Measurements from ENCODE around the gene CHRNE. TPM values are rescaled to one million over a fixed set of nuclear protein-coding genes. Genes with fewer than 3 reads are reported as not detected.

The CHRNE gene
- polyA plus RNA-seq, 2 of the 4 experiments (the other 2 are of a cell fraction), result 0.10 to 0.13 TPM

DNA sequence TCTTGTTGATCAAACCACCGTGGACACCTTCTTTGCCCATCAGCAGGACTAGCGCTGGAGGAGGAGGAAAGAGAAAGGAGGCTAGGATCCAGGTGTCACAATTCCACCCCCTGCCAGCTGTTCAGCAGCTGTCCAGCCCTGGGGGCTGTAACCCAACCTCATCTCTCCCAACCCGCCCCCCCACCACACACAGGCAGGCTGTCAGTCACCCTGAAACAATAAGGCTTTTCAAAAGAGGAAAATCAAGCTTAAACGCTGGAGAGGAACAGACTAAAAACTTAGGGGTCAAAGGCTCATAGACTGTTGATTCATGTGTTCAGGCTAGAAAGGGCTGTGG lies 43.0 kb upstream of the CHRNE start:
- Histone ChIP-seq H3K9me3 (no peaks in the 10 kb centered on the region), H3K27ac (peak overlapping the region; percentile 99), H3K4me3 (peak overlapping the region; percentile 98), H3K4me1 (peaks cover 59% of the 10 kb centered on the region), H3K4me2 (peak overlapping the region; percentile 99)
- 4% methylated on average over 4 of the region's 4 CpGs for WGBS (ENCODE audit: missing lambda C conversion rate)
- no peak for TF ChIP-seq BHLHE40 (IDR thresholded peaks at IDR 0.05; ENCODE audit: low read depth, low read length)
- TF ChIP-seq, protein P1, sequence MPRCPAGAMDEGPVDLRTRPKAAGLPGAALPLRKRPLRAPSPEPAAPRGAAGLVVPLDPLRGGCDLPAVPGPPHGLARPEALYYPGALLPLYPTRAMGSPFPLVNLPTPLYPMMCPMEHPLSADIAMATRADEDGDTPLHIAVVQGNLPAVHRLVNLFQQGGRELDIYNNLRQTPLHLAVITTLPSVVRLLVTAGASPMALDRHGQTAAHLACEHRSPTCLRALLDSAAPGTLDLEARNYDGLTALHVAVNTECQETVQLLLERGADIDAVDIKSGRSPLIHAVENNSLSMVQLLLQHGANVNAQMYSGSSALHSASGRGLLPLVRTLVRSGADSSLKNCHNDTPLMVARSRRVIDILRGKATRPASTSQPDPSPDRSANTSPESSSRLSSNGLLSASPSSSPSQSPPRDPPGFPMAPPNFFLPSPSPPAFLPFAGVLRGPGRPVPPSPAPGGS (IDR thresholded peaks at IDR 0.05), result no peak
- TF ChIP-seq, protein P2, sequence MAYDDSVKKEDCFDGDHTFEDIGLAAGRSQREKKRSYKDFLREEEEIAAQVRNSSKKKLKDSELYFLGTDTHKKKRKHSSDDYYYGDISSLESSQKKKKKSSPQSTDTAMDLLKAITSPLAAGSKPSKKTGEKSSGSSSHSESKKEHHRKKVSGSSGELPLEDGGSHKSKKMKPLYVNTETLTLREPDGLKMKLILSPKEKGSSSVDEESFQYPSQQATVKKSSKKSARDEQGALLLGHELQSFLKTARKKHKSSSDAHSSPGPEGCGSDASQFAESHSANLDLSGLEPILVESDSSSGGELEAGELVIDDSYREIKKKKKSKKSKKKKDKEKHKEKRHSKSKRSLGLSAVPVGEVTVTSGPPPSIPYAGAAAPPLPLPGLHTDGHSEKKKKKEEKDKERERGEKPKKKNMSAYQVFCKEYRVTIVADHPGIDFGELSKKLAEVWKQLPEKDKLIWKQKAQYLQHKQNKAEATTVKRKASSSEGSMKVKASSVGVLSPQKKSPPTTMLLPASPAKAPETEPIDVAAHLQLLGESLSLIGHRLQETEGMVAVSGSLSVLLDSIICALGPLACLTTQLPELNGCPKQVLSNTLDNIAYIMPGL (CRISPR knock-in tag; IDR thresholded peaks at IDR 0.05; ENCODE audit: borderline replicate concordance), result no peak
- TF ChIP-seq EHMT2 (IDR thresholded peaks at IDR 0.05; ENCODE audit: low read depth), result no peak
- TF ChIP-seq, protein P3, sequence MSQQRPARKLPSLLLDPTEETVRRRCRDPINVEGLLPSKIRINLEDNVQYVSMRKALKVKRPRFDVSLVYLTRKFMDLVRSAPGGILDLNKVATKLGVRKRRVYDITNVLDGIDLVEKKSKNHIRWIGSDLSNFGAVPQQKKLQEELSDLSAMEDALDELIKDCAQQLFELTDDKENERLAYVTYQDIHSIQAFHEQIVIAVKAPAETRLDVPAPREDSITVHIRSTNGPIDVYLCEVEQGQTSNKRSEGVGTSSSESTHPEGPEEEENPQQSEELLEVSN (IDR thresholded peaks at IDR 0.05; ENCODE audit: borderline replicate concordance, low read depth), result no peak
- TF ChIP-seq RFX5 (IDR thresholded peaks at IDR 0.05), result no peak
- TF ChIP-seq MAZ (IDR thresholded peaks at IDR 0.05; ENCODE audit: borderline replicate concordance, low read depth, low read length), result no peak
- TF ChIP-seq KDM5A (IDR thresholded peaks at IDR 0.05), result no peak
- TF ChIP-seq, protein P4, sequence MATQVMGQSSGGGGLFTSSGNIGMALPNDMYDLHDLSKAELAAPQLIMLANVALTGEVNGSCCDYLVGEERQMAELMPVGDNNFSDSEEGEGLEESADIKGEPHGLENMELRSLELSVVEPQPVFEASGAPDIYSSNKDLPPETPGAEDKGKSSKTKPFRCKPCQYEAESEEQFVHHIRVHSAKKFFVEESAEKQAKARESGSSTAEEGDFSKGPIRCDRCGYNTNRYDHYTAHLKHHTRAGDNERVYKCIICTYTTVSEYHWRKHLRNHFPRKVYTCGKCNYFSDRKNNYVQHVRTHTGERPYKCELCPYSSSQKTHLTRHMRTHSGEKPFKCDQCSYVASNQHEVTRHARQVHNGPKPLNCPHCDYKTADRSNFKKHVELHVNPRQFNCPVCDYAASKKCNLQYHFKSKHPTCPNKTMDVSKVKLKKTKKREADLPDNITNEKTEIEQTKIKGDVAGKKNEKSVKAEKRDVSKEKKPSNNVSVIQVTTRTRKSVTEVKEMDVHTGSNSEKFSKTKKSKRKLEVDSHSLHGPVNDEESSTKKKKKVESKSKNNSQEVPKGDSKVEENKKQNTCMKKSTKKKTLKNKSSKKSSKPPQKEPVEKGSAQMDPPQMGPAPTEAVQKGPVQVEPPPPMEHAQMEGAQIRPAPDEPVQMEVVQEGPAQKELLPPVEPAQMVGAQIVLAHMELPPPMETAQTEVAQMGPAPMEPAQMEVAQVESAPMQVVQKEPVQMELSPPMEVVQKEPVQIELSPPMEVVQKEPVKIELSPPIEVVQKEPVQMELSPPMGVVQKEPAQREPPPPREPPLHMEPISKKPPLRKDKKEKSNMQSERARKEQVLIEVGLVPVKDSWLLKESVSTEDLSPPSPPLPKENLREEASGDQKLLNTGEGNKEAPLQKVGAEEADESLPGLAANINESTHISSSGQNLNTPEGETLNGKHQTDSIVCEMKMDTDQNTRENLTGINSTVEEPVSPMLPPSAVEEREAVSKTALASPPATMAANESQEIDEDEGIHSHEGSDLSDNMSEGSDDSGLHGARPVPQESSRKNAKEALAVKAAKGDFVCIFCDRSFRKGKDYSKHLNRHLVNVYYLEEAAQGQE (IDR thresholded peaks at IDR 0.05), result no peak
- no peak for TF ChIP-seq CBX2 (IDR thresholded peaks at IDR 0.05; ENCODE audit: borderline replicate concordance, low read depth)
- TF ChIP-seq HOXB5 (CRISPR knock-in tag; IDR thresholded peaks at IDR 0.05), result no peak
- no peak; the same call in 1 of the 2 replicates for TF ChIP-seq POLR2AphosphoS2 (conservative IDR thresholded peaks at IDR 0.05; ENCODE audit: low read length)
- no peak for ATAC-seq
- ChIA-PET CTCF (interaction anchor here (1.4 to 3.7 kb wide), 4 partner anchors 16 to 41 kb away, joined by 4 to 17 read pairs (median 8); partner anchors contain the start of genes CAMTA2 and SPAG7), POLR2A (interaction anchor here (5.3 kb wide), 1 partner anchor 21 kb away, joined by 67 read pairs; the partner anchor contains the start of gene SPAG7)
- no peak for DNase-seq (ENCODE audit: low read depth in 1 of 2, low spot score in 1 of 2)
- FAIRE-seq, result no peak

DNA sequence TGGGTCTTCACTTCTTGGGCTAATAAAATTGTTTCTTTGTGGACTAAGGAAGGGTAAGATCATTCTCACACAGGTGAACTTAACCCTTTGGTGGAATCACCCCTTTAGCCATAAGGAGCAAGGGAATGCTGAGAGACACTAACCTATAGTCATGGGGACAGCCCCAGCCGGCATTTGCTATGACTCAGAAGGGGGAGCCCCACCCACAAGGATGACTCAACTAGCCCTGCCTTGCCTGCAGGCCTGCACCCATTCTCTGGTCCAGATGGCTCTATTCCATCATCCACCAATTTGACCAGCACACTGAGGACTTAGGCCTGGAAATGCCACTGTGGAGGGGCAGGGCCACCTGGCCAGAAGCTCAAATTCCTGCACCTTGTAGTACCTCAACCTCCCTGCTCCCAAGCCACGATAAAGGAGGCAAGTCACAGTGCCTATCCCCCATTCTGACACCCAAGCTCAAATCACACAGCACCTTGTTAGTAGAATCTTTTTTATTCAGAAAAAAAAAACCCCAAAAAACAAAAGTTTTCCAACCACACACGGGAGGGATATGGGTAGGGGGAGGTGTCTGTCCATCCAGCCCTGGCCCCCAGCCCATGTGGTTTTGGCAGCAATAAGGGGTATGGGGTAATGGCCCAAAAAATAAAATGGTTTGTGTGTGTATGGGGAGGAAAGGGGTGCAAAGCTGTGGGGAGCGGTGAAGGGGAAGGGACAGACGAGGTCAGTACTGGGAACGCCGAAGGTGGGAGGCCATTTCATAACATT lies 42.5 kb upstream of the CHRNE start:
- Histone ChIP-seq H3K27ac (peak overlapping the region; percentile 99), H3K4me3 (peak overlapping the region; percentile 98), H3K9me3 (no peaks in the 10 kb centered on the region), H3K4me2 (peak overlapping the region; percentile 99), H3K4me1 (peaks cover 55% of the 10 kb centered on the region)
- ATAC-seq (peak; percentile 13 to 30; a peak in 4 of 6 replicates), FAIRE-seq (peak; percentile 81), DNase-seq (ENCODE audit: low read depth in 1 of 2, low spot score in 1 of 2) (peak; percentile 89 to 97)
- 14% methylated on average over 7 of the region's 7 CpGs for WGBS (ENCODE audit: missing lambda C conversion rate)
- ChIA-PET CTCF (interaction anchor here (0.6 to 3.7 kb wide), 4 partner anchors 17 to 88 kb away, joined by 3 to 17 read pairs (median 8); partner anchors contain the start of gene CAMTA2), POLR2A (interaction anchor here (5.3 kb wide), 1 partner anchor 22 kb away, joined by 67 read pairs; the partner anchor contains the start of gene SPAG7)
- TF ChIP-seq JUN (IDR thresholded peaks at IDR 0.05) (peak; percentile 83 to 92), EHF (CRISPR knock-in tag; IDR thresholded peaks at IDR 0.05) (no peak; the same call in 1 of the 2 replicates), MAZ (IDR thresholded peaks at IDR 0.05; ENCODE audit: borderline replicate concordance, low read depth, low read length) (0 out of 2 replicates have a peak, but pooled peaks have one; percentile 56), HOXB5 (CRISPR knock-in tag; IDR thresholded peaks at IDR 0.05) (0 out of 2 replicates have a peak, but pooled peaks have one; percentile 32), FOSL2 (IDR thresholded peaks at IDR 0.05) (peak; percentile 96), FOSL2 (CRISPR knock-in tag; IDR thresholded peaks at IDR 0.05) (peak; percentile 99), KDM5A (IDR thresholded peaks at IDR 0.05) (no peak), JUNB (IDR thresholded peaks at IDR 0.05) (peak; percentile 63), FOXS1 (CRISPR knock-in tag; IDR thresholded peaks at IDR 0.05) (no peak), HOXA7 (CRISPR knock-in tag; IDR thresholded peaks at IDR 0.05) (peak; percentile 91; the same call in 1 of the 2 replicates), RAD21 (conservative IDR thresholded peaks at IDR 0.05 in 1 of 2, IDR thresholded peaks at IDR 0.05 in 1 of 2) (no peak), GATA3 (IDR thresholded peaks at IDR 0.05; ENCODE audit: borderline replicate concordance) (peak; percentile 53; the same call in 1 of the 2 replicates), POLR2AphosphoS2 (conservative IDR thresholded peaks at IDR 0.05; ENCODE audit: low read length) (peak; percentile 94), FOSB (CRISPR knock-in tag; IDR thresholded peaks at IDR 0.05) (peak; percentile 93)
- TF ChIP-seq, protein P5, sequence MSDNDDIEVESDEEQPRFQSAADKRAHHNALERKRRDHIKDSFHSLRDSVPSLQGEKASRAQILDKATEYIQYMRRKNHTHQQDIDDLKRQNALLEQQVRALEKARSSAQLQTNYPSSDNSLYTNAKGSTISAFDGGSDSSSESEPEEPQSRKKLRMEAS (IDR thresholded peaks at IDR 0.05), result peak; percentile 69
- TF ChIP-seq, protein P6, sequence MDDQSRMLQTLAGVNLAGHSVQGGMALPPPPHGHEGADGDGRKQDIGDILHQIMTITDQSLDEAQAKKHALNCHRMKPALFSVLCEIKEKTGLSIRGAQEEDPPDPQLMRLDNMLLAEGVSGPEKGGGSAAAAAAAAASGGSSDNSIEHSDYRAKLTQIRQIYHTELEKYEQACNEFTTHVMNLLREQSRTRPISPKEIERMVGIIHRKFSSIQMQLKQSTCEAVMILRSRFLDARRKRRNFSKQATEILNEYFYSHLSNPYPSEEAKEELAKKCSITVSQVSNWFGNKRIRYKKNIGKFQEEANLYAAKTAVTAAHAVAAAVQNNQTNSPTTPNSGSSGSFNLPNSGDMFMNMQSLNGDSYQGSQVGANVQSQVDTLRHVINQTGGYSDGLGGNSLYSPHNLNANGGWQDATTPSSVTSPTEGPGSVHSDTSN (IDR thresholded peaks at IDR 0.05), result peak; percentile 90
- TF ChIP-seq, protein P7, sequence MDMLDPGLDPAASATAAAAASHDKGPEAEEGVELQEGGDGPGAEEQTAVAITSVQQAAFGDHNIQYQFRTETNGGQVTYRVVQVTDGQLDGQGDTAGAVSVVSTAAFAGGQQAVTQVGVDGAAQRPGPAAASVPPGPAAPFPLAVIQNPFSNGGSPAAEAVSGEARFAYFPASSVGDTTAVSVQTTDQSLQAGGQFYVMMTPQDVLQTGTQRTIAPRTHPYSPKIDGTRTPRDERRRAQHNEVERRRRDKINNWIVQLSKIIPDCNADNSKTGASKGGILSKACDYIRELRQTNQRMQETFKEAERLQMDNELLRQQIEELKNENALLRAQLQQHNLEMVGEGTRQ (IDR thresholded peaks at IDR 0.05), result peak; percentile 6; the same call in 1 of the 2 replicates
